GM19043 (cell line): ENCODE measurements around the gene TMED5.

ENCODE experiments used
- ATAC-seq: cut with Tn5 transposase; IDR thresholded peaks from one replicate; pipeline ENCODE4 v1.9.1; 2021; ENCODE audit warnings: low read depth; ENCODE audit not compliant: unreplicated experiment

Gene TMED5

DNA sequence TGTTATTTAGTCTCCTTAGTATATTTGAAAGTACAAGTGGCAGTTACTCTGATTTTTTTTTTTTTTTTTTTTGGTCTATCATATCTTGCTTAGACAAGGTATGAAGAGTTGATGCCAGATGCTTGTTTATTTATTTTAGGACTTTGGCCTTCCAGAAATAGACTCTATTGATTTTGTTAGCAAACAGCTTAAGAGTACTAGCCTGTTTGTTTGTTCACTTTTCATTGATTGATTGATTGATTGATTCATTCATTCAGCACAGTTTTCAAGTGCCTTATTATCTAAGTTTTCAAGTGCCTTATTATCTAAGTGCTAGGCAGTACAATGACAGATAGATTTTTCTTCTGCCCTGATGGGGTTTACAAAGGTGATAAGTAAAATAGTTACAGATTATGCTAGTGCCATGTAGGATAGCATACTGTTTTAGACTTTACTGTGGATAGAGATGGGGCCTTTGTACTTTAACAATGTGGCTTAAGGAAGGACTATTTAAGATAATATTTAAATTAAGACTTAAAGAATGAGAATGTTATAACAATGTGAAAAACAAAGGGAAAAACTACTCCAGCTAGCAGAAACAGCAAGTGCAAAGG lies 50.6 kb downstream of the TMED5 start:
- no peak for ATAC-seq

GRCh38 chr1:93124556-93125355 lies 55.5 kb downstream of the TMED5 start:
- no peak for ATAC-seq

DNA sequence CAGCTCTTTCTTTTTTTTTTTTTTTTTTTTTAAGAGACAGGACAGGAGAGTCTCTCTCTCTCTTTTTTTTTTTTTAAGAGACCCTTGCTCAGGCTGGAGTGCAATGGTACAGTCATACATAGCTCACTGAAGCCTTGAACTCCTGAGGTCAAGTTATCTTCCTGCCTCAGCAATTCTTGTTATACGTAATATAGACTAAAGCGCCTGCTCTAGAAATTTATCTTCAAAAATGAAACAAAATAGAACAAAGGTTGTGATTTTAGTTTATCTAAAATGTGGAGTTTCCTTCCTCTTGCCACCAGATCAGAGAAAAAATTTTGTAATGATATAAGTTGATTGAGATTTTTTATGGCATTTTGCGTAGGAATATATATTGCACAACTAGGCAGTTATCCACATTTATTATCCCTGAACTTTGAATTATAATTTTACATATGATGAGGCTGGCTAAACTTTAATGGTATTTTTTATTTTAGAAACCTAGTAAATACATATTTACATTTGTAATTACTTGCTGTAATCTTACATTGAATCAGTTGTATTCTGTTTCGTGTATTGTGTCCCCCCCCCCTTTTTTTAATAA lies 56.9 kb downstream of the TMED5 start:
- ATAC-seq, result no peak

DNA sequence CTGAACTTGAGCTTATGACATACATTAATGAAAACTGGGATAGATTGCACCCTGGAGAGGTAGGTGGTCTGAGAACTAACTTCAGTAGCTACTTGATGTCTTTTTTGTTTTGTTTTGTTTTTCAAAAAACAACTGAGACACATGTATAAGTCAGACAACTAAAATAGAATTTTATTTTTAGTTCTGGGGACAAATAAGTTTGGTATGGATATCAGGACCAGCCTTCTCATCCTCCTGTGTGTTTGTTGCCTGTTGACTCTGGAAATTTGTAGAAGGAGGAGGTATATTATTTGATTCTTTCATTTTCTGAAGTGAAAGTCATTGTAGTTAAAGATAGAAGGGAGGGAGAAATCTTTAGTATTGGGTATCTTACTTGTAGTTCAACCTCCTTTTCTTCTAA lies 59.6 kb downstream of the TMED5 start:
- ATAC-seq, result no peak

GRCh38 chr1:93114391-93114790 lies 65.8 kb downstream of the TMED5 start:
- ATAC-seq, result no peak

DNA sequence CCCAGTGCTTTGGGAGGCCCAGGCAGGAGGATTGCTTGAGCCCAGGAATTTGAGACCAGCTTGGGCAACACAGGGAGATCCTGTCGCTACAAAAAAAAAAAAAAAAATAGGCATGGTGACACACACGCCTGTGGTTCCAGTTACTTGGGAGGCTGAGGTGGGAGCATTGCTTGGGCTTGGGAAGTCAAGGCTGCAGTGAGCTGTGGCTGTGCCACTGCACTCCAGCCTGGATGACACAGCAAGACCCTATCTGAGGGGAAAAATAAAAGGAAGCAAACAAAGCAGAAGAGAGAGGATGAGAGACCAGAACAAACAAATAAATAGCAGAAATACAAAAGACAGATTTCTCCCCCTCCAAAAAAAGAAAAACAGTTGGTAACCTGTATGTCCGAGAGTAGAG lies 67.1 kb downstream of the TMED5 start:
- ATAC-seq, result no peak

- no peak for ATAC-seq
Measured at GRCh38 chr1:93111561-93111960, 68.7 kb downstream of the TMED5 start.

- ATAC-seq, result no peak
Measured at GRCh38 chr1:93111065-93111464, 69.1 kb downstream of the TMED5 start.

- no peak for ATAC-seq
Measured at GRCh38 chr1:93109578-93109977, 70.6 kb downstream of the TMED5 start.

- ATAC-seq, result no peak
Measured at GRCh38 chr1:93108335-93108734, 71.9 kb downstream of the TMED5 start.

GRCh38 chr1:93107395-93107794 lies 72.8 kb downstream of the TMED5 start:
- ATAC-seq, result no peak

DNA sequence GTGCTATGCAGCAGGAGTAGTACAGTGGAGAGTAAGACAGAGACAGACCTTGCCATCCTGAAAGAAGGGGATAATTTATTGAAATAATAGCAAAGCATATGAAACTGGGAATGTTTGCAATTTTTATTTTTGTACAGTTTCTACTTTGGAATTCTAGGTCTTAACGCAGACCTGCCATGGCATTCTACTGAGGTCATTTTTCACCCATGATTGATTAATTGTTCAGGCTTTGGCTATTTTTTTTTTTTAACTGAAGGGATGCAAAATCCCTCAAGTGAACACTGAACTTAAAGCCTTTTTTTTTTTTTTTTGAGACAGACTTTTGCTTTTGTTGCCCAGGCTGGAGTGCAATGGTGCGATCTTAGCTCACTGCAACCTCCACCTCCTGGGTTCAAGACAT lies 74.0 kb downstream of the TMED5 start:
- no peak for ATAC-seq

- no peak for ATAC-seq
Measured at GRCh38 chr1:93102142-93102541, 78.1 kb downstream of the TMED5 start.
